KMS-11 (cell line): ENCODE data around the gene SH3PXD2B.

ENCODE experiments used
- H2AFZ ChIP-seq: fragments of 200-600 bp; sonication (generic); 2 replicates; pipeline ENCODE4 v1.6.1; 2016; ENCODE audit warnings: antibody characterized with exemption, mixed run types, low read depth
- H3K27ac ChIP-seq: fragments of 200-600 bp; sonication (generic); 2 replicates; pipeline ENCODE4 v1.6.1; 2016; ENCODE audit warnings: mild to moderate bottlenecking, mixed run types
- H3K27me3 ChIP-seq: fragments of 200-600 bp; sonication (generic); 2 replicates; pipeline ENCODE4 v1.6.1; 2017; ENCODE audit warnings: mild to moderate bottlenecking, low read depth, mixed run types, moderate library complexity; ENCODE audit not compliant: insufficient read depth
- H3K36me3 ChIP-seq: fragments of 200-600 bp; sonication (generic); 2 replicates; pipeline ENCODE4 v1.6.1; 2017; ENCODE audit warnings: mild to moderate bottlenecking, mixed run types; ENCODE audit not compliant: insufficient read depth
- H3K4me1 ChIP-seq: fragments of 200-600 bp; sonication (generic); 2 replicates; pipeline ENCODE4 v1.6.1; 2016; ENCODE audit warnings: mild to moderate bottlenecking, low read depth, mixed run types; ENCODE audit not compliant: poor library complexity, severe bottlenecking
- H3K4me2 ChIP-seq: fragments of 200-600 bp; sonication (generic); 2 replicates; pipeline ENCODE4 v1.7.0; 2016; ENCODE audit warnings: mild to moderate bottlenecking, mixed run types
- H3K4me3 ChIP-seq: fragments of 200-600 bp; sonication (generic); IDR thresholded peaks from 2 replicates; pipeline ENCODE4 v1.6.1; 2017; ENCODE audit warnings: low read depth, low read length, mixed read lengths; ENCODE audit not compliant: insufficient read depth
- H3K79me2 ChIP-seq: fragments of 200-600 bp; sonication (generic); 2 replicates; pipeline ENCODE4 v1.6.1; 2016; ENCODE audit warnings: low read depth, mixed run types; ENCODE audit not compliant: insufficient read depth
- H3K9ac ChIP-seq: fragments of 200-600 bp; sonication (generic); 2 replicates; pipeline ENCODE4 v1.6.1; 2016; ENCODE audit warnings: mild to moderate bottlenecking, mixed run types
- H4K20me1 ChIP-seq: fragments of 200-600 bp; sonication (generic); 2 replicates; pipeline ENCODE4 v1.6.1; 2016; ENCODE audit warnings: mild to moderate bottlenecking, mixed run types; ENCODE audit not compliant: insufficient read depth
- CTCF ChIP-seq: fragments of 200-600 bp; sonication (generic); conservative IDR thresholded peaks from 2 replicates; pipeline ENCODE4 v1.6.1; 2017; ENCODE audit warnings: low read depth, mild to moderate bottlenecking, antibody characterized with exemption, low read length, moderate library complexity, mixed read lengths

Gene SH3PXD2B

GRCh38 chr5:172473427-172473826 lies 19.1 kb upstream of the SH3PXD2B start:
- H3K79me2 ChIP-seq: no peaks in the 10 kb centered on the region
- H3K4me3 ChIP-seq: no peak overlapping the region
- no peak for TF ChIP-seq CTCF

GRCh38 chr5:172469697-172470096 lies 15.4 kb upstream of the SH3PXD2B start:
- H3K36me3 ChIP-seq: no peaks in the 10 kb centered on the region
- no peaks in the 10 kb centered on the region for H3K4me1 ChIP-seq
- H3K27ac ChIP-seq: no peak overlapping the region
- no peak overlapping the region for H3K4me3 ChIP-seq
- no peak overlapping the region for H3K4me2 ChIP-seq
- no peaks in the 10 kb centered on the region for H4K20me1 ChIP-seq
- H2AFZ ChIP-seq: no peak overlapping the region
- H3K27me3 ChIP-seq: no peaks in the 10 kb centered on the region
- H3K79me2 ChIP-seq: no peaks in the 10 kb centered on the region
- no peak overlapping the region for H3K9ac ChIP-seq
- TF ChIP-seq CTCF: no peak

More at GRCh38 chr5:172473427-172473826, 19.1 kb upstream of the SH3PXD2B start:
- Histone ChIP-seq H3K4me1 (no peaks in the 10 kb centered on the region), H2AFZ (no peak overlapping the region), H4K20me1 (no peaks in the 10 kb centered on the region), H3K27ac (no peak overlapping the region), H3K36me3 (no peaks in the 10 kb centered on the region), H3K27me3 (no peaks in the 10 kb centered on the region), H3K9ac (no peak overlapping the region), H3K4me2 (no peak overlapping the region)

GRCh38 chr5:172466062-172466461 lies 11.7 kb upstream of the SH3PXD2B start:
- H3K9ac ChIP-seq: no peak overlapping the region
- no peak for TF ChIP-seq CTCF
- H3K27me3 ChIP-seq: no peaks in the 10 kb centered on the region
- H4K20me1 ChIP-seq: no peaks in the 10 kb centered on the region
- no peak overlapping the region for H2AFZ ChIP-seq
- no peaks in the 10 kb centered on the region for H3K4me1 ChIP-seq
- no peak overlapping the region for H3K4me2 ChIP-seq
- H3K79me2 ChIP-seq: no peaks in the 10 kb centered on the region
- no peaks in the 10 kb centered on the region for H3K36me3 ChIP-seq
- H3K4me3 ChIP-seq: no peak overlapping the region
- H3K27ac ChIP-seq: no peak overlapping the region

- Histone ChIP-seq H3K9ac (no peak overlapping the region), H3K4me3 (no peak overlapping the region), H3K27me3 (no peaks in the 10 kb centered on the region), H3K79me2 (no peaks in the 10 kb centered on the region), H3K36me3 (no peaks in the 10 kb centered on the region), H3K4me2 (no peak overlapping the region), H2AFZ (no peak overlapping the region), H4K20me1 (no peaks in the 10 kb centered on the region), H3K4me1 (no peaks in the 10 kb centered on the region), H3K27ac (no peak overlapping the region)
- TF ChIP-seq CTCF: no peak
These were observed 8.7 kb upstream of the SH3PXD2B start for GRCh38 chr5:172463031-172463430.
